Thyroid gland (tissue), 4 donors: ENCODE data around the gene RHBDD1. TPM values are rescaled to one million over a fixed set of nuclear protein-coding genes. Genes with fewer than 3 reads are reported as not detected.

Source experiments
- DNase-seq, 2 donors: peaks; one replicate each; pipeline ENCODE4 v3.0.0-alpha.2; 2019
- H3K27ac ChIP-seq, 3 donors: fragments of 200-600 bp; sonication (generic); 1 replicate in 2 of 3; 2 replicates in 1 of 3; pipeline ENCODE4 v1.5.1; 2016 to 2019; ENCODE audit warnings: mild to moderate bottlenecking in 1 of 3, moderate library complexity in 1 of 3
- H3K27me3 ChIP-seq: fragments of 200-600 bp; sonication (generic); one replicate; pipeline ENCODE4 v1.5.1; 2019
- H3K36me3 ChIP-seq, 2 donors: fragments of 200-600 bp; sonication (generic); one replicate each; pipeline ENCODE4 v1.5.1; 2016 to 2019
- H3K4me1 ChIP-seq, 2 donors: fragments of 200-600 bp; sonication (generic); one replicate each; pipeline ENCODE4 v1.5.1; 2017 to 2019
- H3K4me3 ChIP-seq, 3 donors: fragments of 200-600 bp; sonication (generic); replicated peaks in 1 of 3; 1 replicate in 2 of 3; 2 replicates in 1 of 3; pipeline ENCODE4 v1.5.1; 2016; ENCODE audit warnings: mild to moderate bottlenecking in 1 of 3
- H3K9me3 ChIP-seq: fragments of 200-600 bp; sonication (generic); one replicate; pipeline ENCODE4 v1.5.1; 2017
- POLR2A ChIP-seq, 2 donors: fragments of 450-650 bp; IDR thresholded peaks; one replicate each; pipeline ENCODE4 v1.6.1; 2017; ENCODE audit warnings: antibody characterized with exemption in 2 of 2, mild to moderate bottlenecking in 2 of 2, moderate library complexity in 1 of 2
- WGBS, 2 donors: methylation state at CpG; one replicate each; pipeline ENCODE4 v1.1.5; 2017; 5-methylcytosine and 5-hydroxymethylcytosine counted together
- intact Hi-C: fragments of 100-400 bp; cut with DNase I; formaldehyde crosslinking; loops from one replicate; pipeline ENCODE4 v1.15.1; 2023
- total RNA-seq, 4 donors: library from RNA; depleted of rRNA; stranded (reverse); fragments of >200 nt; gene quantifications; one replicate each; pipeline ENCODE4 v1.2.3, GENCODE V29; 2016
- TF ChIP-seq, protein P1 (sequence below), 6 experiments: fragments of 200-600 bp in 3 of 6; fragments of 450-650 bp in 3 of 6; sonication (generic) in 3 of 6; IDR thresholded peaks; one replicate each; pipeline ENCODE4 v1.5.1; 2016 to 2019; ENCODE audit warnings: antibody characterized with exemption in 6 of 6, mild to moderate bottlenecking in 2 of 6, inconsistent platforms in 1 of 6, moderate library complexity in 1 of 6

RHBDD1 gene
- total RNA-seq, 4 donors from 2014 or later: 17.2 to 36.5 (median 26.2) TPM

DNA sequence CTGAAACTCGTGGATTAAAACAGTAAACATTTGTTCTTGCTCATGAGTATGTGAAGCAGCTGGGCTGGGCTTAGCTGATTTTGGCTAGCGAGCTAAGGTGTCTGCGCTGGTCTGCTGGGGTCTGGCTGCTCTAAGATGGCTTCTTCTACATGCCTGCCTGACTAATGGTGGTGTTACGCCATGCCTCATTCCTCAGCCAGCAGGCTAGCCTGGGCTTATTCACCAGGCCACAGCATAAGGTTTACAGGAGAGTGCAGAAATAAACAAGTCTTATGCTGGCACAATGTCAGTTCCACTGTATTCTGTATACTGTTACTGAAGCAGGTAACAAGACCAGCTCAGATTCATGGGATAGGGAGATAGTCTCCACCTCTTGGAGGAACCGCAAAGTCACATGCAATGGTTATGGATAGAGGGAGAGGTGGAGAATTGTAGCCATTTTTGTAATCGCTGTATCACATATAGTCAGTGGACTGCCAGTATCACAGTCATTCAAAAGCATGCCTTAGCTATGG lies 80.0 kb downstream of the RHBDD1 start:
- Histone ChIP-seq H3K4me3 (no peak overlapping the region), H3K9me3 (no peaks in the 10 kb centered on the region), H3K4me1 (no peaks in the 10 kb centered on the region), H3K27ac (no peak overlapping the region), H3K36me3 (no peaks in the 10 kb centered on the region), H3K27me3 (no peaks in the 10 kb centered on the region)
- 92 to 95% methylated on average over 6 of the region's 6 CpGs for WGBS, 2 donors
- intact Hi-C loops: no loop called here
- no peak for TF ChIP-seq POLR2A (IDR thresholded peaks at IDR 0.05)
- TF ChIP-seq, protein P1, sequence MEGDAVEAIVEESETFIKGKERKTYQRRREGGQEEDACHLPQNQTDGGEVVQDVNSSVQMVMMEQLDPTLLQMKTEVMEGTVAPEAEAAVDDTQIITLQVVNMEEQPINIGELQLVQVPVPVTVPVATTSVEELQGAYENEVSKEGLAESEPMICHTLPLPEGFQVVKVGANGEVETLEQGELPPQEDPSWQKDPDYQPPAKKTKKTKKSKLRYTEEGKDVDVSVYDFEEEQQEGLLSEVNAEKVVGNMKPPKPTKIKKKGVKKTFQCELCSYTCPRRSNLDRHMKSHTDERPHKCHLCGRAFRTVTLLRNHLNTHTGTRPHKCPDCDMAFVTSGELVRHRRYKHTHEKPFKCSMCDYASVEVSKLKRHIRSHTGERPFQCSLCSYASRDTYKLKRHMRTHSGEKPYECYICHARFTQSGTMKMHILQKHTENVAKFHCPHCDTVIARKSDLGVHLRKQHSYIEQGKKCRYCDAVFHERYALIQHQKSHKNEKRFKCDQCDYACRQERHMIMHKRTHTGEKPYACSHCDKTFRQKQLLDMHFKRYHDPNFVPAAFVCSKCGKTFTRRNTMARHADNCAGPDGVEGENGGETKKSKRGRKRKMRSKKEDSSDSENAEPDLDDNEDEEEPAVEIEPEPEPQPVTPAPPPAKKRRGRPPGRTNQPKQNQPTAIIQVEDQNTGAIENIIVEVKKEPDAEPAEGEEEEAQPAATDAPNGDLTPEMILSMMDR (IDR thresholded peaks at IDR 0.05): no peak
- DNase-seq: no peak

DNA sequence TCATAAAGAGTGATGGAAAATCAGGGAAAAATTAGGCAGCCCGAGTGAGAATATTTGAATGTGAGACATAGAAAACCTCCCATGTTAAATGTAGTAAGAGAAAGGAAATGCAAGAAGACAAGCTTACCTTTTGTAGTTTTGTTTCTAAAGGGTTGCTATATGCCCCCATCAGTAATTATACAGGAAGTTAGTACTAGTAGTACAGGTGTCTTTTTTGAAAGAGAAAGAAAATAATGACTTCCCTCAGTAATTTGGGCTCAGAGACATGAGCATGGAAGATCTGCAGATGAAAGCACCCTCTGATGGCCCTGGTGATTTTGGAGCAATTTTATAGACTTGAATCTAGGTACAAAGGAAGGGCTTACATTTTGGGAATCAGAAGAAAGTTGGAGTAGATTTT lies 80.8 kb downstream of the RHBDD1 start:
- WGBS, 2 donors: 80 to 86% methylated on average over 1 of the region's 1 CpG
- no peaks in the 10 kb centered on the region for H3K36me3 ChIP-seq
- intact Hi-C loops: no loop called here
- no peak overlapping the region for H3K27ac ChIP-seq
- TF ChIP-seq, protein P1 (IDR thresholded peaks at IDR 0.05): no peak
- TF ChIP-seq POLR2A (IDR thresholded peaks at IDR 0.05): no peak
- H3K4me3 ChIP-seq: no peak overlapping the region
- no peaks in the 10 kb centered on the region for H3K27me3 ChIP-seq
- H3K4me1 ChIP-seq: no peaks in the 10 kb centered on the region
- H3K9me3 ChIP-seq: no peaks in the 10 kb centered on the region
- no peak for DNase-seq

DNA sequence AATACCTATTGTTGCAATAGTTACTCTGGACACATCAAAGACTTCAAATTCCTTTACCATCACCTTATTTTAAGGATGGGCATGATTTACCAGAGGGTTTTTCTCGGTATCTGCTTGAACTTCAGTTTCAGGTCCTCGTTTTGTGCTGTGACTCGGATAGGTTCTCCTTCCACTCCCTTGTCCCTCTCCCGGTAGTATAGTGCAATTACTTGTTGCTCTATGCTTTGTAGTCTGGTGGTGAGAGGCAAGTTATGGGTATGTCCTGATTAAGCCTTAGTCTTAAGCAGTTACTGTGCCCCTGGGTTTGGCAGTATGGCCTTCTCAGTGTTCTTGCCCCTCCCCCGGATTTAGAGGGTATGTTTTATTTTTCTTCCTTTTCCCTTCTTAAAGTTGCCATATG lies 96.6 kb downstream of the RHBDD1 start:
- no peak for TF ChIP-seq POLR2A (IDR thresholded peaks at IDR 0.05)
- TF ChIP-seq, protein P1 (IDR thresholded peaks at IDR 0.05): no peak
- Histone ChIP-seq H3K27ac (no peak overlapping the region), H3K4me3 (no peak overlapping the region), H3K36me3 (no peaks in the 10 kb centered on the region), H3K9me3 (no peaks in the 10 kb centered on the region), H3K27me3 (no peaks in the 10 kb centered on the region), H3K4me1 (no peaks in the 10 kb centered on the region)
- DNase-seq: no peak
- WGBS, 2 donors: 92 to 97% methylated on average over 5 of the region's 5 CpGs
- intact Hi-C loops: no loop called here

DNA sequence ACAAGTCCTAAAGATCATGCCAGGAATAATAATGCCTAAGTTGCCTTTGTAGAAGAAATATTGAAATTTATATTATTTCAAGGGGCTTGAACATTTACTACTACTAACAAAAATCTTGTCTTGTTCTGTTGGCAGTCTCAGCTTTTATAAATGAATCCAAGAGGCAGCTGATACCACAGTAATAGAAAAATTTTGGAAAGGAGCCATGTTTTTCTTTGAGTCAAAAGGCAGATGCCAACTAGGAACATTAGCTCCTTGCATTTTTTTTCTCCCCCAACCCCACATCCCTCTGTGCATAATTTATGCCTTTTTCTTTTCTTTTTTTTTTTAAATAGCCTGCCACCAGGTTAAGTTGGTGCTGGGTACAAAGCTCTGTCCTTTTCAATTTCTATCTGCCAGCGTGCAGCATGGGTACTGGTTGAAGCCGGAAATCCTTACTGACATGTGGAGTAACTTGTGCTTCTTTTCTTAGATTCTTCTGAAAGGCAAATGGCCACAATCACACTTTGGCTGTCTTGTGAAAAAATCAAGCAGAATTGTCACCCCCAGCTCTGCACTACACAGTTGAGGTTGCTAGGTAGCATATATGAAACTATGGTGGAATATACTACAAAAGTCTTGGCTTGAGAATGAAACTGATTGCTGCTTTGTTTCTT lies 98.8 kb downstream of the RHBDD1 start:
- TF ChIP-seq, protein P1 (IDR thresholded peaks at IDR 0.05): no peak
- no peak for TF ChIP-seq POLR2A (IDR thresholded peaks at IDR 0.05)
- no peaks in the 10 kb centered on the region for H3K27me3 ChIP-seq
- no peak for DNase-seq
- no peak overlapping the region for H3K4me3 ChIP-seq
- intact Hi-C loops: no loop called here
- no peaks in the 10 kb centered on the region for H3K9me3 ChIP-seq
- H3K4me1 ChIP-seq: no peaks in the 10 kb centered on the region
- H3K27ac ChIP-seq: no peak overlapping the region
- H3K36me3 ChIP-seq: no peaks in the 10 kb centered on the region
- 96 to 99% methylated on average over 2 of the region's 2 CpGs for WGBS, 2 donors

DNA sequence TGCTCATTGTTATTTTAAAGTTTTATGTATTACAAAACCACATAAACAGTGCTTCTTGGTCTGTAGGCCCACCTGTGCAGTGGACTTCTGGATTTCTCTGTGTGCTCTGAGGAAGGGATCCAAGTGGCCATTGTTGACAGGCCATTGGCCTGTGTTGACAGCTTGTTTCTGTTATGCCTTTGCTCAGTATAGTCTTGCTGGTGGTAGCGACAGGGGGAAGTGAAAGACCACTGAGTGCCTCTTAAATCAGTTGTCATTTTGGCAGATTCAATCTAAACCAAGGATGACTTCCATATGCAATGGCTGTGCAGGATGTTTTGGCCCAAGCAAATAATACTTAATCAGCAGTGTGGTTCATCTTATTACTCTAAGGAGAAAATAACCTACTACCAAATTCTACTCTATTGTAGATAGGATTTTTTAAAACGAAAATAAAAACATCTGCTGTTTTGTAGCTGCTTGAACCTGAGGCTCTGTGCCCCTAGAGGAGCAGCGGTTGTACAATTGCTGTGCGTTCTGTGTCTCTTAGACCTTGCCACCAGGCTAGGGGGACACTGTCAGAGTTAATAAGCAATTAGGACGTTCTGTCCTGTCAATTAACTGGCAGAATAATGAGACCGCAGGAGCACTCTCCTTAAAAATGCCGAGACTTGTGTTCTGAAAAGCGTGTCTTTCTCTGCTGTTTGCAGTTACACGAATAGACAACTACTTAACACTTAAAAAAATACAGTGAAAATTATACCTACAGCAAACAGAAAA lies 108.2 kb downstream of the RHBDD1 start:
- Histone ChIP-seq H3K9me3 (no peaks in the 10 kb centered on the region), H3K4me3 (no peak overlapping the region), H3K36me3 (no peaks in the 10 kb centered on the region), H3K27ac (no peak overlapping the region), H3K4me1 (no peaks in the 10 kb centered on the region), H3K27me3 (no peaks in the 10 kb centered on the region)
- TF ChIP-seq, protein P1 (IDR thresholded peaks at IDR 0.05): no peak
- TF ChIP-seq POLR2A (IDR thresholded peaks at IDR 0.05): no peak
- DNase-seq: no peak
- WGBS, 2 donors: 88 to 93% methylated on average over 9 of the region's 9 CpGs
- intact Hi-C loops: no loop called here
